Stomach (tissue), 4 donors: ENCODE measurements around the gene KRT8.

Experiments used
- CTCF ChIP-seq, 7 experiments: fragments of 450-650 bp in 4 of 7; fragments of 200-600 bp in 3 of 7; sonication (generic) in 3 of 7; IDR thresholded peaks; one replicate each; pipeline ENCODE4 v1.5.1; 2016 to 2019; ENCODE audit warnings: antibody characterized with exemption in 7 of 7, control low read depth in 2 of 7, mild to moderate bottlenecking in 1 of 7
- EP300 ChIP-seq: sonication (generic); formaldehyde crosslinking; IDR thresholded peaks from one replicate; pipeline ENCODE4 v1.6.1; 2017; ENCODE audit warnings: antibody characterized with exemption
- POLR2A ChIP-seq, 4 donors: fragments of 450-650 bp; IDR thresholded peaks; one replicate each; pipeline ENCODE4 v1.6.1; 2016; ENCODE audit warnings: antibody characterized with exemption in 4 of 4, control low read depth in 2 of 4, mild to moderate bottlenecking in 1 of 4, moderate library complexity in 1 of 4
- POLR2AphosphoS5 ChIP-seq, 3 donors: sonication (generic); formaldehyde crosslinking; IDR thresholded peaks; one replicate each; pipeline ENCODE4 v1.6.1; 2016; ENCODE audit warnings: antibody characterized with exemption in 3 of 3

DNA sequence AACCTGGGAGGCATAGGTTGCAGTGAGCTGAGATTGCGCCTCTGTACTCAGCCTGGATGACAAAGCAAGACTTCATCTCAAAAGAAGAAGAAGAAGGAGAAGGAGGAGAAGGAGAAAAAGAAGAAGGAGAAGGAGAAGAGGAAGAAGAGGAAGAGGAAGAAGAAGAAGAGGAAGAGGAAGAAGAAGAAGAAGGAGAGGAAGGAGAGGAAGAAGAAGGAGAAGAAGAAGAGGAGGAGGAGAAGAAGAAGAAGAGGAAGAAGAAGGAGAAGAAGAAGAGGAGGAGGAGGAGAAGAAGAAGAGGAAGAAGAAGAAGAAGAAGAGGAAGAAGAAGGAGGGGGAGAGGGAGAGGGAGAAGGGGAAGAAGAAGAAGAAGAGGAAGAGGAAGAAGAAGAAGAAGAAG is 12.9 kb upstream of the KRT8 start:
- TF ChIP-seq POLR2AphosphoS5 (IDR thresholded peaks at IDR 0.05) (no peak), POLR2A (IDR thresholded peaks at IDR 0.05) (no peak), CTCF (IDR thresholded peaks at IDR 0.05) (no peak), EP300 (no peak)
